Breast epithelium (tissue), 4 donors: Measurements from ENCODE around the gene THSD4. TPM values are rescaled to one million over a fixed set of nuclear protein-coding genes. Genes with fewer than 3 reads are reported as not detected.

Source experiments
- DNase-seq, 2 donors: peaks; one replicate each; pipeline ENCODE4 v3.0.0-alpha.2; 2019; ENCODE audit warnings: low spot score in 2 of 2
- H3K27ac ChIP-seq, 2 donors: fragments of 200-600 bp; sonication (generic) in 1 of 2; one replicate each; pipeline ENCODE4 v1.5.1; 2016 to 2019; ENCODE audit warnings: mild to moderate bottlenecking in 1 of 2
- H3K27me3 ChIP-seq, 2 donors: fragments of 200-600 bp; sonication (generic) in 1 of 2; one replicate each; pipeline versions ENCODE4 v1.5.1 to v1.6.0; 2017 to 2019; ENCODE audit warnings: control low read depth in 1 of 2, mild to moderate bottlenecking in 1 of 2
- H3K36me3 ChIP-seq: fragments of 200-600 bp; one replicate; pipeline ENCODE4 v1.5.1; 2019
- H3K4me1 ChIP-seq, 2 donors: fragments of 200-600 bp; sonication (generic); one replicate each; pipeline ENCODE4 v1.5.1; 2016 to 2019; ENCODE audit warnings: control low read depth in 1 of 2
- H3K4me3 ChIP-seq, 3 donors: fragments of 200-600 bp; sonication (generic); 1 replicate in 2 of 3; 2 replicates in 1 of 3; pipeline ENCODE4 v1.5.1; 2016 to 2019; ENCODE audit warnings: mild to moderate bottlenecking in 3 of 3, moderate library complexity in 2 of 3
- H3K9me3 ChIP-seq, 2 donors: fragments of 200-600 bp; sonication (generic) in 1 of 2; one replicate each; pipeline ENCODE4 v1.5.1; 2016 to 2019; ENCODE audit warnings: control low read depth in 1 of 2
- CTCF ChIP-seq, 3 donors: fragments of 450-650 bp; IDR thresholded peaks; one replicate each; pipeline ENCODE4 v1.5.1; 2016 to 2017; ENCODE audit warnings: antibody characterized with exemption in 3 of 3, mild to moderate bottlenecking in 3 of 3, moderate library complexity in 3 of 3
- POLR2A ChIP-seq: fragments of 450-650 bp; IDR thresholded peaks from one replicate; pipeline ENCODE4 v1.6.1; 2016; ENCODE audit warnings: antibody characterized with exemption, mild to moderate bottlenecking, moderate library complexity
- POLR2AphosphoS5 ChIP-seq, 3 donors: sonication (generic); formaldehyde crosslinking; IDR thresholded peaks; one replicate each; pipeline ENCODE4 v1.6.1; 2017; ENCODE audit warnings: antibody characterized with exemption in 3 of 3
- intact Hi-C: fragments of 100-400 bp; cut with DNase I; formaldehyde crosslinking; loops from one replicate; pipeline ENCODE4 v1.15.1; 2023; ENCODE audit warnings: low total_unique reads
- total RNA-seq, 3 donors: library from RNA; depleted of rRNA; stranded (reverse); fragments of >200 nt; gene quantifications; one replicate each; pipeline ENCODE4 v1.1.0, GENCODE V29; 2016

The THSD4 gene
- total RNA-seq, 3 donors from 2014 or later, result 0.64 to 58.7 (median 41.3) TPM

- no peak overlapping the region for H3K4me3 ChIP-seq
- no peak for TF ChIP-seq POLR2AphosphoS5 (IDR thresholded peaks at IDR 0.05)
- TF ChIP-seq CTCF (IDR thresholded peaks at IDR 0.05), result no peak
- TF ChIP-seq POLR2A, result no peak
Measured at GRCh38 chr15:71078506-71079207, 36.6 kb upstream of the THSD4 start.

GRCh38 chr15:71079208-71080044 is 35.8 kb upstream of the THSD4 start:
- Histone ChIP-seq H3K4me3 (peak overlapping the region in 2 of 3 donors; percentile 1 to 28), H3K27ac (peak overlapping the region; percentile 65 to 72), H3K4me1 (peaks cover 0 to 3% of the 10 kb centered on the region in 2 donors), H3K36me3 (no peaks in the 10 kb centered on the region), H3K27me3 (no peaks in the 10 kb centered on the region), H3K9me3 (no peaks in the 10 kb centered on the region)
- DNase-seq, result no peak
- no peak for TF ChIP-seq POLR2AphosphoS5 (IDR thresholded peaks at IDR 0.05)
- no peak for TF ChIP-seq CTCF (IDR thresholded peaks at IDR 0.05)
- no peak for TF ChIP-seq POLR2A
- intact Hi-C loops, result no loop called here

More at GRCh38 chr15:71078506-71079207, 36.6 kb upstream of the THSD4 start:
- no peak for DNase-seq
- no peaks in the 10 kb centered on the region for H3K36me3 ChIP-seq
- peaks cover 0 to 3% of the 10 kb centered on the region in 2 donors for H3K4me1 ChIP-seq
- peak overlapping the region; percentile 65 to 66 for H3K27ac ChIP-seq
- H3K27me3 ChIP-seq, result no peaks in the 10 kb centered on the region
- no peaks in the 10 kb centered on the region for H3K9me3 ChIP-seq
- intact Hi-C loops, result no loop called here

GRCh38 chr15:71080166-71080565 is 35.1 kb upstream of the THSD4 start:
- intact Hi-C loops, result no loop called here
- peak overlapping the region; percentile 65 to 72 for H3K27ac ChIP-seq
- H3K4me1 ChIP-seq, result peaks cover 0 to 3% of the 10 kb centered on the region in 2 donors
- DNase-seq, result no peak
- no peaks in the 10 kb centered on the region for H3K36me3 ChIP-seq
- TF ChIP-seq CTCF (IDR thresholded peaks at IDR 0.05) (no peak), POLR2A (no peak), POLR2AphosphoS5 (IDR thresholded peaks at IDR 0.05) (no peak)
- H3K27me3 ChIP-seq, result no peaks in the 10 kb centered on the region
- H3K4me3 ChIP-seq, result peak overlapping the region in 2 of 3 donors; percentile 1 to 11
- no peaks in the 10 kb centered on the region for H3K9me3 ChIP-seq

- Histone ChIP-seq H3K4me3 (peak overlapping the region in 1 of 3 donors; percentile 11), H3K9me3 (no peaks in the 10 kb centered on the region), H3K27me3 (no peaks in the 10 kb centered on the region), H3K27ac (peak overlapping the region; percentile 65 to 72), H3K36me3 (no peaks in the 10 kb centered on the region), H3K4me1 (peaks cover 0 to 3% of the 10 kb centered on the region in 2 donors)
- TF ChIP-seq POLR2A (no peak), CTCF (IDR thresholded peaks at IDR 0.05) (no peak), POLR2AphosphoS5 (IDR thresholded peaks at IDR 0.05) (no peak)
- no peak for DNase-seq
- intact Hi-C loops, result no loop called here
Measured at GRCh38 chr15:71080705-71081104, 34.6 kb upstream of the THSD4 start.

DNA sequence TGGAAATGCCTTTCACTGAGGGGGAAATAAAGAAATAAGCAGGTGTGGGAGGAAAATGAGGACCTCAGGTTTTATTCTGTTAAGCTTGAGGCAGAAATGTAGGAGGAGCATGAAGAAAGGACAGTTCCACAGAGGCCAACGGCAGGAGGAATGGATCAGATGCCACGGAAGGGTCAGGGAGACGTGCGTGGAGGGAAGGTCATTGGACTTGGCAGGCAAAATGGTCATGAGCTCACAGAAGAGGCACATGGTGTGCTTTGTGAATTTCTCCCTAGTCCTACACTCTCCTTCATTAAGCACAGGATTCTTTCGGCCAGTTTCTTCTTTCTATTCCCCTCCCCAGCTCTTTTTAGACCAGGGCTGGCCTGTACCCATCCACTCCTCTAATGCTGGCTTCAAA is 32.5 kb upstream of the THSD4 start:
- peak in 1 of 3 donors; percentile 51 for TF ChIP-seq POLR2AphosphoS5 (IDR thresholded peaks at IDR 0.05)
- TF ChIP-seq CTCF (IDR thresholded peaks at IDR 0.05), result no peak

More for the DNA sequence above, 32.5 kb upstream of the THSD4 start:
- Histone ChIP-seq H3K4me3 (no peak overlapping the region), H3K9me3 (no peaks in the 10 kb centered on the region), H3K27me3 (no peaks in the 10 kb centered on the region), H3K4me1 (peaks cover 0 to 3% of the 10 kb centered on the region in 2 donors), H3K27ac (peak overlapping the region; percentile 72 to 74), H3K36me3 (no peaks in the 10 kb centered on the region)
- intact Hi-C loops, result no loop called here
- no peak for DNase-seq
